HCT116 (cell line): ENCODE measurements around the gene FURIN. TPM values are rescaled to one million over a fixed set of nuclear protein-coding genes. Genes with fewer than 3 reads are reported as not detected.
A peak's percentile ranks its signal among the peaks of the same experiment; 100 is the strongest.

Experiments used
- ATAC-seq: fragments of 200-7000 bp; cut with Tn5 transposase; 2 replicates; pipeline ENCODE4 v1.9.1; 2020; ENCODE audit warnings: mild to moderate bottlenecking, moderate library complexity
- BruUV-seq: library from RNA; stranded (reverse); fragments of 400-500 nt; replicated peaks from 2 replicates; lab custom pipeline; 2021; lab: Mats Ljungman, UMichigan
- CTCF ChIA-PET: fragments of 300-600 bp; sonication (Branson Sonifier 250); formaldehyde crosslinking; loops from one replicate; lab custom pipeline; 2021; ENCODE audit warnings: antibody characterized with exemption; lab: Charles Lee
- POLR2A ChIA-PET: fragments of 300-600, 350-600 bp; sonication (Branson Sonifier 250); formaldehyde crosslinking; loops from one replicate; lab custom pipeline; 2021; ENCODE audit warnings: antibody characterized with exemption; lab: Charles Lee
- RAD21 ChIA-PET, 2 experiments: fragments of 300-600 bp; sonication (Branson Sonifier 250); formaldehyde crosslinking; loops; one replicate each; lab custom pipeline; 2023; ENCODE audit warnings: low total read pairs in 2 of 2; ENCODE audit not compliant: uncharacterized antibody in 2 of 2, unreplicated experiment in 2 of 2, low non-redundant PET in 1 of 2; lab: Charles Lee
- DNase-seq: peaks from one replicate; pipeline ENCODE4 v3.0.0-alpha.2; 2010; ENCODE audit warnings: low read depth, low spot score
- H2AFZ ChIP-seq: fragments of 200-600 bp; shearing (Covaris generic), sonication (generic); 2 replicates; pipeline ENCODE4 v1.6.1; 2017; ENCODE audit warnings: low read depth, mixed run types, mixed read lengths, antibody characterized with exemption, low read length; ENCODE audit not compliant: poor library complexity, severe bottlenecking
- H3K27ac ChIP-seq: 2 replicates; pipeline ENCODE4 v1.5.1; 2012; ENCODE audit warnings: low read depth, low read length
- H3K27me3 ChIP-seq: fragments of 200-600 bp; sonication (generic); 2 replicates; pipeline ENCODE4 v1.6.1; 2016; ENCODE audit warnings: mixed run types, low read length, mixed read lengths; ENCODE audit not compliant: insufficient read depth
- H3K36me3 ChIP-seq, 2 experiments: fragments of 200-500 bp in 1 of 2; fragments of 200-600 bp in 1 of 2; sonication (Bioruptor generic) in 1 of 2; sonication (generic) in 1 of 2; 2 replicates each; pipeline versions ENCODE4 v1.5.1 to v1.6.1; 2014 to 2016; ENCODE audit warnings: low read length in 2 of 2, inconsistent platforms in 1 of 2, mixed read lengths in 1 of 2, mixed run types in 1 of 2; ENCODE audit not compliant: insufficient read depth in 2 of 2, control insufficient read depth in 1 of 2
- H3K4me1 ChIP-seq, 2 experiments: fragments of 200-600 bp in 1 of 2; sonication (generic) in 1 of 2; 2 replicates each; pipeline versions ENCODE4 v1.5.1 to v1.6.1; 2012 to 2017; ENCODE audit warnings: low read length in 2 of 2, inconsistent platforms in 1 of 2, mild to moderate bottlenecking in 1 of 2, mixed read lengths in 1 of 2, mixed run types in 1 of 2, moderate library complexity in 1 of 2; ENCODE audit not compliant: insufficient read depth in 2 of 2, control insufficient read depth in 1 of 2
- H3K4me2 ChIP-seq: fragments of 200-600 bp; sonication (generic); 2 replicates; pipeline ENCODE4 v1.6.1; 2017; ENCODE audit warnings: mixed run types, low read length, mixed read lengths
- H3K4me3 ChIP-seq, 2 experiments: fragments of 200-600 bp in 1 of 2; sonication (generic) in 1 of 2; replicated peaks in 1 of 2; 2 replicates each; pipeline ENCODE4 v1.5.1; 2011 to 2016; ENCODE audit warnings: low read length in 2 of 2, control low read depth in 1 of 2, low read depth in 1 of 2, mild to moderate bottlenecking in 1 of 2, mixed read lengths in 1 of 2, mixed run types in 1 of 2
- H3K79me2 ChIP-seq: fragments of 200-600 bp; sonication (generic); 2 replicates; pipeline ENCODE4 v1.6.1; 2017; ENCODE audit warnings: mild to moderate bottlenecking, mixed run types, low read length, moderate library complexity, mixed read lengths; ENCODE audit not compliant: insufficient read depth
- H3K9ac ChIP-seq: fragments of 200-600 bp; sonication (generic); 2 replicates; pipeline ENCODE4 v1.6.1; 2016; ENCODE audit warnings: low read length, mixed read lengths
- H3K9me2 ChIP-seq: fragments of 200-600 bp; sonication (generic), shearing (Covaris generic); 2 replicates; pipeline ENCODE4 v1.6.1; 2017; ENCODE audit warnings: mixed run types, mild to moderate bottlenecking, moderate library complexity; ENCODE audit not compliant: insufficient read depth
- H3K9me3 ChIP-seq, 2 experiments: fragments of 200-500 bp in 1 of 2; fragments of 200-600 bp in 1 of 2; sonication (Bioruptor generic) in 1 of 2; sonication (generic) in 1 of 2; 2 replicates each; pipeline ENCODE4 v1.6.1; 2014 to 2017; ENCODE audit warnings: low read length in 2 of 2, mixed read lengths in 2 of 2, inconsistent platforms in 1 of 2, low read depth in 1 of 2, mild to moderate bottlenecking in 1 of 2, mixed run types in 1 of 2, moderate library complexity in 1 of 2; ENCODE audit not compliant: control insufficient read depth in 1 of 2, insufficient read depth in 1 of 2
- H4K20me1 ChIP-seq: fragments of 200-600 bp; sonication (generic), shearing (Covaris generic); 2 replicates; pipeline ENCODE4 v1.6.1; 2017; ENCODE audit warnings: mixed run types, mild to moderate bottlenecking, moderate library complexity; ENCODE audit not compliant: insufficient read depth
- CTCF ChIP-seq, 3 experiments: fragments of 200-600 bp in 1 of 3; sonication (generic) in 1 of 3; IDR thresholded peaks in 2 of 3; conservative IDR thresholded peaks in 1 of 3; 2 replicates each; pipeline ENCODE4 v1.5.1; 2012 to 2017; ENCODE audit warnings: low read depth in 2 of 3, low read length in 2 of 3, antibody characterized with exemption in 1 of 3, borderline replicate concordance in 1 of 3, control low read depth in 1 of 3, mild to moderate bottlenecking in 1 of 3, mixed read lengths in 1 of 3, mixed run types in 1 of 3, moderate library complexity in 1 of 3; ENCODE audit not compliant: insufficient read depth in 1 of 3
- EGR1 ChIP-seq: IDR thresholded peaks from 2 replicates; pipeline ENCODE4 v1.6.1; 2012; ENCODE audit warnings: low read depth
- ELF1 ChIP-seq: IDR thresholded peaks from 2 replicates; pipeline ENCODE4 v1.6.1; 2012; ENCODE audit warnings: low read depth, borderline replicate concordance
- FOSL1 ChIP-seq: IDR thresholded peaks from 2 replicates; pipeline ENCODE4 v1.6.1; 2012; ENCODE audit warnings: low read depth
- JUND ChIP-seq: IDR thresholded peaks from 2 replicates; pipeline ENCODE4 v1.6.1; 2012
- POLR2AphosphoS5 ChIP-seq: IDR thresholded peaks from 2 replicates; pipeline ENCODE4 v1.6.1; 2011; ENCODE audit warnings: mild to moderate bottlenecking, low read depth, low read length, moderate library complexity
- REST ChIP-seq: IDR thresholded peaks from 2 replicates; pipeline ENCODE4 v1.6.1; 2012; ENCODE audit warnings: low read depth
- SP1 ChIP-seq: IDR thresholded peaks from 2 replicates; pipeline ENCODE4 v1.6.1; 2012; ENCODE audit warnings: low read depth
- SRF ChIP-seq: IDR thresholded peaks from 2 replicates; pipeline ENCODE4 v1.6.1; 2012; ENCODE audit warnings: low read depth
- TCF7L2 ChIP-seq: IDR thresholded peaks from 2 replicates; pipeline ENCODE4 v1.7.0; 2011; ENCODE audit warnings: borderline replicate concordance, inconsistent platforms; ENCODE audit not compliant: insufficient read depth, insufficient read length; ENCODE audit errors: extremely low read depth
- YY1 ChIP-seq: IDR thresholded peaks from 2 replicates; pipeline ENCODE4 v1.6.1; 2011; ENCODE audit warnings: low read length, low read depth, moderate library complexity, mild to moderate bottlenecking; ENCODE audit not compliant: insufficient replicate concordance; ENCODE audit errors: extremely low read depth
- ZBTB33 ChIP-seq: IDR thresholded peaks from 2 replicates; pipeline ENCODE4 v1.6.1; 2011; ENCODE audit warnings: mild to moderate bottlenecking, low read length, moderate library complexity; ENCODE audit not compliant: insufficient replicate concordance; ENCODE audit errors: extremely low read depth
- intact Hi-C: fragments of 100-400 bp; cut with micrococcal nuclease; formaldehyde crosslinking; loops from 2 replicates; pipeline ENCODE4 v1.10.0; 2022
- total RNA-seq: library from RNA; stranded (reverse); gene quantifications from one replicate; pipeline ENCODE4 v1.2.1, GENCODE V29; 2021; ENCODE audit not compliant: unreplicated experiment

Gene FURIN
- total RNA-seq, 1 experiment from 2014 or later: 42.0 TPM

GRCh38 chr15:90901175-90902039 is 33.0 kb downstream of the FURIN start (continued):
- TF ChIP-seq ZBTB33 (no peak), TCF7L2 (no peak), EGR1 (no peak), JUND (no peak), FOSL1 (no peak)

GRCh38 chr15:90902040-90902839 is 33.9 kb downstream of the FURIN start:
- DNase-seq: peak; percentile 49
- H3K79me2 ChIP-seq: no peaks in the 10 kb centered on the region
- H3K27me3 ChIP-seq: no peaks in the 10 kb centered on the region
- no peaks in the 10 kb centered on the region for H3K9me3 ChIP-seq
- ChIA-PET CTCF (interaction anchor here (0.8 to 6.4 kb wide), 6 partner anchors 9 to 609 kb away, joined by 3 to 70 read pairs (median 6); partner anchors contain the start of genes HDDC3 and UNC45A), POLR2A (interaction anchor here (0.5 to 2.4 kb wide), 6 partner anchors 9 to 609 kb away, joined by 3 to 8 read pairs (median 3); partner anchors contain the start of genes HDDC3 and UNC45A), RAD21 (interaction anchor here (0.6 to 0.9 kb wide), 3 partner anchors 13 to 130 kb away, joined by 3 read pairs; no protein-coding TSS in a partner anchor)
- H3K4me2 ChIP-seq: peak overlapping the region; percentile 96
- no peaks in the 10 kb centered on the region for H4K20me1 ChIP-seq
- H2AFZ ChIP-seq: peak overlapping the region; percentile 98
- peak; percentile 88 for ATAC-seq
- peak overlapping the region; percentile 71 for H3K9ac ChIP-seq
- TSS peak; percentile 69 for BruUV-seq
- H3K9me2 ChIP-seq: no peaks in the 10 kb centered on the region
- H3K4me3 ChIP-seq: peak overlapping the region; percentile 70 to 84
- H3K27ac ChIP-seq: peak overlapping the region; percentile 87
- intact Hi-C loops: loop anchor here (2.0 to 5.0 kb wide), 2 partner anchors 147 to 370 kb away; no protein-coding TSS in a partner anchor
- peaks cover 6 to 10% of the 10 kb centered on the region in 2 experiments; a peak in 3 of 4 replicates for H3K36me3 ChIP-seq
- peaks cover 10 to 20% of the 10 kb centered on the region in 2 experiments; a peak in 3 of 4 replicates for H3K4me1 ChIP-seq
- TF ChIP-seq ELF1 (no peak), POLR2AphosphoS5 (peak; percentile 66), SRF (no peak; the same call in 1 of the 2 replicates), REST (no peak), FOSL1 (no peak), YY1 (no peak), CTCF (IDR thresholded peaks at IDR 0.05 in 2 of 3, conservative IDR thresholded peaks at IDR 0.05 in 1 of 3; ENCODE audit: borderline replicate concordance in 1 of 3, insufficient read depth in 1 of 3, low read depth in 2 of 3, low read length in 2 of 3) (peak; percentile 64 to 90 (median 74)), SP1 (no peak)
